Measurements from ENCODE around the gene ACTN4. TPM values are rescaled to one million over a fixed set of nuclear protein-coding genes. Genes with fewer than 3 reads are reported as not detected.

The ACTN4 gene
- total and polyA plus RNA-seq, 2 donors (not counting 3 experiments of a cell fraction or from before 2014, with no cell fraction given), result 313 to 748 TPM

DNA sequence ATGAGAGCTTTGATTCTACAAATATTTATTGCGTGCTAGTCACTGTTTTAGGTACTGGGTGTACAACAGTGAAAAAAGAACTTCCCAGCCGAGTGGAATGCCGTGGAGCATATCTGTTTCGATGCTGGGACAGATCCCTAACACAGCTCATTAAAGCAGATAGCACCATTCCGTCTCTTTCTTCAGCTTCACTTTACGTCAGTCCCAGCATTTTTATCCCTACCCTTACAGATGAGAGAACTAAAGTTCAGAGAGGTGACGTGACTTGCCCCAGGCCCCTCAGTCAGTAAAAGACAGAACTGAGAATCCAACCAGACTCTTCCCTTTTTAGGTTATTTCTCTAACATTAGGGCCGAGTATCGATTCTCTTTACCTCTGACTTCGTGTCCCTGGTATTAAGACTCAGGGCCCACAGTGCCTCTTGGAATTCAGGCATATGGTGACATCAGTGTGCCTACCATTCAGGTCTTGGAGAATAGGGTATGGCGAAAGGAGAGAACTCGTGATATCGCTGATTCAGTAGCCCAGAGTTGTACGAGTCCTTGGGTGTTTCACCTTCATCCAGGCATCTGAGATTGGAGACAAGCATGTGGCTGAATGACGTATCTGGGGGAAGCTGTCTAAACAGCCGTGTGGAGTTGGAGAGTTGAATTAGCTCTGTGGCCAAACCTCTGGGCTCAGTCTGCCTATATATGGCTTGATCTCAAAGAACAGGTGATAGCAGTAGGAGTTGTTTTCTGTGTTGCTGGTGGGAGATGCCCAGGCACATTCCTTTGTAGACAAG is 27.1 kb downstream of the ACTN4 start:
- Histone ChIP-seq H3K4me2 (ENCODE audit: insufficient read depth, low read length) (no peak overlapping the region), H4K20me1 (replicated peaks; ENCODE audit: control insufficient read depth, extremely low read depth, insufficient read depth, low read length) (no peaks in the 10 kb centered on the region), H3K79me2 (ENCODE audit: control insufficient read depth, insufficient read depth, low read length) (peaks cover 93% of the 10 kb centered on the region), H3K27ac (ENCODE audit: insufficient read depth, low read depth, low read length) (no peak overlapping the region), H3K27me3 (ENCODE audit: control insufficient read depth in 2 of 2, insufficient read depth in 2 of 2, low read length in 2 of 2) (no peaks in the 10 kb centered on the region), H3K9me1 (replicated peaks; ENCODE audit: control insufficient read depth, extremely low read depth, insufficient read depth, low read length) (no peaks in the 10 kb centered on the region), H3K36me3 (ENCODE audit: control insufficient read depth in 2 of 2, extremely low read depth in 1 of 2, insufficient read depth in 2 of 2, low read length in 2 of 2) (peaks cover 0 to 2% of the 10 kb centered on the region in 2 experiments), H3K4me1 (ENCODE audit: control insufficient read depth, extremely low read depth, insufficient read depth, low read length) (peaks cover 52% of the 10 kb centered on the region), H3K4me3 (replicated peaks in 1 of 3; ENCODE audit: insufficient read depth in 1 of 3, low read depth in 1 of 3, low read length in 3 of 3) (no peak overlapping the region), H3K9me3 (replicated peaks; ENCODE audit: control insufficient read depth, insufficient read depth, low read length) (no peaks in the 10 kb centered on the region), H2AFZ (ENCODE audit: low read depth, low read length) (no peak overlapping the region), H3K9ac (replicated peaks; ENCODE audit: extremely low read depth, insufficient read depth, low read length) (no peak overlapping the region)
- dilution Hi-C loops (cut with MboI; ENCODE audit: extremely low pct_ligation_motif_present, low sequenced_read_pairs) (no loop called here), intact Hi-C loops (cut with micrococcal nuclease) (no loop called here)
- no TSS peak for BruUV-seq (replicated peaks)
- TF ChIP-seq JUN (IDR thresholded peaks at IDR 0.05; ENCODE audit: borderline replicate concordance, insufficient read depth, insufficient read length, low read depth) (no peak), EZH2 (IDR thresholded peaks at IDR 0.05; ENCODE audit: borderline replicate concordance, low read depth, low read length, severe bottlenecking) (no peak), POLR2AphosphoS5 (IDR thresholded peaks at IDR 0.05; ENCODE audit: insufficient read depth, low read depth, low read length) (no peak), POLR2A (IDR thresholded peaks at IDR 0.05; ENCODE audit: low read depth, low read length) (no peak), FOS (IDR thresholded peaks at IDR 0.05; ENCODE audit: borderline replicate concordance, insufficient read depth, low read length) (no peak), CTCF (IDR thresholded peaks at IDR 0.05; ENCODE audit: extremely low read depth in 1 of 2, insufficient read depth in 1 of 2, low read depth in 1 of 2, low read length in 2 of 2) (no peak), MYC (IDR thresholded peaks at IDR 0.05; ENCODE audit: low read depth, low read length) (no peak), GATA2 (IDR thresholded peaks at IDR 0.05; ENCODE audit: insufficient read depth, insufficient read length, low read depth, low read length) (no peak)
- TF ChIP-seq, protein P1, sequence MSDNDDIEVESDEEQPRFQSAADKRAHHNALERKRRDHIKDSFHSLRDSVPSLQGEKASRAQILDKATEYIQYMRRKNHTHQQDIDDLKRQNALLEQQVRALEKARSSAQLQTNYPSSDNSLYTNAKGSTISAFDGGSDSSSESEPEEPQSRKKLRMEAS (IDR thresholded peaks at IDR 0.05; ENCODE audit: insufficient read depth, insufficient read length), result no peak
- FAIRE-seq, result no peak
- DNase-seq (ENCODE audit: low read depth, low spot score), result no peak
- CTCF ChIA-PET, result no interaction called here
- POLR2A ChIA-PET, result no interaction called here
